ENCODE measurements around the gene COL8A1.
A peak's percentile ranks its signal among the peaks of the same experiment; 100 is the strongest.

The COL8A1 gene

DNA sequence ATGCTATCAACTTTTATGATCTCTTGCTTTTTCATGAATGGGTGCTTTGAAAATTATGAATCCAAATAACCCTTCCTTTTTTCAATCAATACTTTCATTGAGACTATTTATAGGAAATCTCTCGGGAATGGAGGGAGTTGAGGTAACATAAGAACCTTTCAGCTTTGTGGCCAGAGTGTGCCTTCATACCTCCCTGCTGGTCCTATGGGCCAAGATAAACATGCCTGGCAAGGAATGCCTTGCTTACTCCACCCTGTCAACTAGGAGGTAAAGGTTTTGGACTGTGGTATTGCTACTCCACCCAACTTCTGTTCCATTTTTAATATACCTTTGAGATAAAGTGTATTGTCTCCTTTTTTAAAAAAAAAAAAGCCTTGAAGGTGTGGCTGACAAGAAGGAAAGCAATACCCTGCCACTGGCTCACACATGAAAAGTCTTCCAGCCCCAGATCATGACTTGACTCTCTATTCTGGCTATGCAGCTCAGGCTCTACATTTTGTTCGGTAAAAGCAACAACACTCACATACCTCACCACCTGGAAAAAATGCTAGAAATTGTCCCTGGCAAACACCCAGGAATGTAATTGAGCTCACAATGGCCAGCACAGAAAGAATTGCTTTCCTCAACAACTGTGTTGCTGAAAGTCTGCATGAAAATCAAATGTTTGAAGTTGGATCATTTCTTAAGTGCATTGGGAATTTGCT, 35.8 kb downstream of the COL8A1 start:
- no peak for DNase-seq

DNA sequence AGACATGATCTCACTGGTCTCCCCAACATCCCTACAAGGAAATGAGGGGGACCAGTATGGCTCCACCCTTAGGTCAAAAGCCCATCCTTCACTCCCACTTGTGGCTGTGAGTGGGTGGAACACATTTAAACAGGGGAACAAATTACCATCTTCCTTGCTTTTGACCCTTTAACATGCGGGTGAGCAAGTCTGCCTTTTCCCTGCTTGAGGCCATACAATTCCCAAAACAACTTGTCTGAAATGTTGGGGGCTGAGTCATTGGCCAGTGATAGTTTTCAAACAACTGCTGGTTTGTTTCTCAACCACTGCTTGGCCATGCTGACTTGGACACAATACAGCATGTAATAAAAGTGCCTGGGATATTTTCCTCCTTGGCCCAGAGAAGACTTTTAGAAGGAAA, 39.6 kb downstream of the COL8A1 start:
- no peak for DNase-seq

GRCh38 chr3:99678896-99679295, 40.5 kb downstream of the COL8A1 start:
- DNase-seq = no peak

DNA sequence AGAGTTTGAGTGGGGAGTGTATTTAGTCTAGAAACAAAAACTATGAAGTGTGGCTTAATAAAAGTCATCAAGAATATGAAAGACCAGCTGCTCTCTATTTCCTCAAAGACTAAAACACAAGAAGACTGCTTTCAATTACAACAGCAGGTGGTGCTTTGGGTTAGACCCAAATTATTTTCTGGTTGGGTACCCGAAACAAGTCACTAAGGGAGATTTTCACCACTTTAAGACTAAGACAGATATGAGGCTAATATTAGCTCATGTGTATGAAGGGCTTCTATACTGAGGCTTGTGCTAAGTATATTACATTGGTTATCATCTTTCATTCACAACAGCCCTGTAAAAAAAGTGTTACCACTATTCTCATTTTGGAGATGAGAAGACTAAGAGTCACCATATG, 43.1 kb downstream of the COL8A1 start:
- no peak for DNase-seq

DNA sequence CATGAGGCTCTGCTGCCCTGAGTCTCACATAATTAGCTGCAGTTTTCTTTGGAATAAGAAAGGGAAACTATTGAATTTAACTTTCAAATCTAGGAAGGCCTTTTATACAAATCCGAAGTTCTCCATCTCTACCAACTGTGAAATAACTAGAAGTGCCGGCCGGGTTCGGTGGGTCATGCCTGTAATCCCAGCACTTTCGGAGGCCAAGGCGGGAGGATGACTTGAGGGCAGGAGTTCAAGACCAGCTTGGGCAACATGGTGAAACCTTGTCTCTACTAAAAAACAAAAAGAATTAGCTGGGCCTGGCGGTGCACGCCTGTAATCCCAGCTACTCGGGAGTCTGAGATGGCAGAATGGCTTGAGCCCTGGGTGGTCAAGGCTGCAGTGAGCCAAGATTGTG, 43.6 kb downstream of the COL8A1 start:
- DNase-seq = no peak

DNA sequence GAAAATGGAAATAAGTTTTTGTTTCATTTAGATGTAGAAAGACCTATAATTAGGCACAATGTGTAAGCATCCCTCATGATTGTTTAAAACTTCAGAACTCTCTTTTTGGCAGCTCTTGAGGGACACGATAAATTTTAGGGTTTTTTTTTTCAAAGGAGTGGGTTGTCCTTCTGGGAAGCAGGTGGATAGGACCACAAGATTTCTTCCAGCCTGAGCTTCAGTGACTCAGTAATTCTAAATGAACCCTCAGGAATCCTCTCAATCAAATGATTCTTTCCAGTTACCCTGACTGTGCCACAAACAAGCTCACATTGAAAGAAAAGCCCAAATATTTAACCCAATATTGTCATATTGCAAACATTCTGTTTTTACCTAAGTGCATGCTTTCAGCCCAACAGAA, 45.1 kb downstream of the COL8A1 start:
- DNase-seq = no peak

GRCh38 chr3:99683876-99684275, 45.5 kb downstream of the COL8A1 start:
- DNase-seq = no peak

- no peak for DNase-seq
Measured at GRCh38 chr3:99684644-99685043, 46.2 kb downstream of the COL8A1 start.

- no peak for DNase-seq
Measured at GRCh38 chr3:99686469-99686868, 48.1 kb downstream of the COL8A1 start.

- DNase-seq = peak; percentile 18 to 37
Measured at GRCh38 chr3:99686955-99687612, 48.7 kb downstream of the COL8A1 start.

DNA sequence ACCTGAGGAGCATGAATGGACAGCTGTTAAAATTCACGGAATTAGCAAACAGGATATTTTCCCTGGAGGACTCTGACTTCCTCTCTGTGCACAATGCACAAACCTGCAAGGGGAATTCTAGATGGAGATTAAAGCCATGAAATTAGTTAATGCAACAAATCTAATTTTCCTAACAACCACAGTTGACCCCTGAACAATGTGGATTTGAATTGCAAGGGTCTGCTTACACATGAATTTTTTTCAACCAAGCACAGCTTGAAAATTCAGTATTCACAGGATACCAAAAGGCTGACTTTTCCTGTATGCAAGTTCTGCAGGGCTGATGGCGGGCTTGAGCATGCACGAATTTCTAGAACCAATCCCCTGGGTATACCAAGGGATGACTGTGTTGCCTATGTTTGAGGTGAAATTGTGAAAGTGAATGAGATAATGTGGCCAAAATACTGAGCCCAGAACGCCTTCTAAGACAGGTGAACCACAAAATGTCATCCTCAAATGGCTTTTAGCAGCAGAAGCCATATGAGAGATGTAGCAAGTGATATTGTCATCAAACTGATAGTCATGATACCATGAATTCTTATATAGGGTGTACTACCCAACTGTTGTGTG, 52.5 kb downstream of the COL8A1 start:
- no peak for DNase-seq

GRCh38 chr3:99693636-99694035, 55.2 kb downstream of the COL8A1 start:
- no peak for DNase-seq

GRCh38 chr3:99696497-99696896, 58.1 kb downstream of the COL8A1 start:
- DNase-seq = no peak

DNA sequence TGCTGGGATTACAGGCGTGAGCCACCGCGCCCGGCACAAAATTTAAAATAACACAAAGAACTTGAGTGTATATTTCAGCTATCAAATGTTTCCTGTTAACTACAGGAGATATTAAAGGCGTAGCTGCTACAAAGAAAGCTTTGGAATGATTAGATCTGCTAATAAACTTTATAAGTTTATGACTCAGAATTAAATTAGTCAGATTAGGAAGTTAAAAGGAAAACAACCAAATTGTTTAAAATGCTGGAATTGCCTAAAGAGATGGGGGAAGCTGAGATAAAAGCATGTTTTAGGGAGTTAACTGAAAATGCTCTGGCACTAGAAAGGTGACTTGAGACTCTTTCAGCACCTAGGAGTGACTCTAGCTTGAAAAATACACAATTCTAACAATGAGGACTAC, 58.9 kb downstream of the COL8A1 start:
- DNase-seq = no peak

GRCh38 chr3:99698932-99699331, 60.5 kb downstream of the COL8A1 start:
- DNase-seq = no peak

DNA sequence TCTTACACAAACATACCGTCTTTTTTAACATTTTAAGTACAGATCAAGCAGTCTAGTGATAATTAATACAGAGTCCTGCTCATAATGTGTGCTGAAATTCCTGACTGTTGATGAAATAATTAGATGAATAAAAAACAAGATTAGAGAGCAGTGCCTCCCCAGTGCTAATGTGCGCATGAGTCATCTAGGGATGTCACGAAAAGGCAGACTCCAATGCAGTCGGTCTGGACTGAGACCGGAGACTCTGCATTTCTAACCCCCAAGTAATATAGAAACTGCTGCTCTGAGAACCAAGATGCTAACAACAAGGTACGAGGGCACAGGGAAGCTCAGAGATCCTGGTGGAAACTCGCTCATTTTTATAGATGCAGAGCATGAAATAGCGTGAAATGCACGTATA, 61.4 kb downstream of the COL8A1 start:
- DNase-seq = no peak

GRCh38 chr3:99700631-99701268, 62.4 kb downstream of the COL8A1 start:
- DNase-seq = no peak

DNA sequence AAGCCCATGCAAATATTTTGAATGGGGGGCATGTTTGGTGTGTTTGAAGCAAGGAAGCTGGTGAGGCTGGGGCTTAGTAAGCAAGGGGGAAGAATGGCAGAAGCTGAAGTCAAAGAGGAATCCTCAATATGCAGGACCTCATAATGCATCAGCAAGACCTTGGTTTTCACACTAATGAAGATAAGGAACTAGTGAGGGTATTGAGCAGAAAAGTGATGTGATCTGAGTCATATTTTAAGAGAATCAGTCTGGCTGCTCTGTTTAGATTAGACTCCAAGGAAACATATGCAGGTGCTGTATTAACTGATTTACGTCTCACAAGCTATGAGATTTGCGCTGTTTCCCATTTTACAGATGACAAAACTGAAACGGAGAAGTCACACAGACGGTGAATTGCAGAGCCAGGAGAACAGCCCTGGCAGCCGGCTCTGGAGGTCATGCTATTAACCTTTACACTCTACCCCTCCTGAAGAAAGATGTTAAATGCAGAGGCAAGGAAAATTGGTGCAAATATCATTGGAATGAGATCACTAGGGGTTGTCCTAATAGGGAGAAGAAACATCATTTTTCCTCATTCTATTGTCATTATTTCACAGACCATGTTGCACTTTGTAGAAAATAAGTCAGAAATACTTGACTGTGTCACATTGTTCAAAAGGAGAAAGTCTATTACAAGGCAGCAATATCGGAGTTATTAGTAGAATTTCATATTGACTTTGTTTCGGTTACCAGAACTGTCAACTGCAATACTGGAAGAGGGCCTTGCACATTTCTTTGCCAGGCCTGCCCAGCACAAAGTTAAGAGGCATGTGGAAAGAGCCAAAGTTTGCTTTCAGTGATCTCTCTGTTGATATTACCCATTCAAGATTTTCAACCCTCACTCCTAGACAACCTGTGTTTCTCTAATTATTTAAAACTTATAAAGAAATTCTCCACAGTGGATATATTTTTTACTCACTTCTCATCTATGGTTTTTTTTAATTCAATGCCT, 64.9 kb downstream of the COL8A1 start:
- no peak for DNase-seq

GRCh38 chr3:99704417-99704816, 66.0 kb downstream of the COL8A1 start:
- no peak for DNase-seq

DNA sequence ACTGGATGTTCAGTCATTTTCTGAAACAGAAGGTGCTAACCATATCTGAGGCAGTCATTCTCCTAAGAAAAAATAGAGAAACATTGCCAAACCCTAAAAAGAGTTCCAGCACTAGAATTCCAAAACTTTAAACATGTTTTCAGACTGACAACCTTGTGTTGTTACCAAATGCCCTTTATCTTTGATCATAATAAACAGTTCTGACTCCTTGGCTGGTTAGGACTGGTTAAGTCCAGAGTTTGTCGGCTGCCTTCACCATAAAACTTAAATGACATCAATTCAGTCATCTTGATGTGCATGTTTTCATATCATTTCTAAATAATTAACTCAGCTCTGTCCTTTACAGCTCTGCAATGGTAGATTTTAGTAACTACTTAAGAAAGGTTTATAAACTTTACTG, 68.0 kb downstream of the COL8A1 start:
- DNase-seq = no peak

DNA sequence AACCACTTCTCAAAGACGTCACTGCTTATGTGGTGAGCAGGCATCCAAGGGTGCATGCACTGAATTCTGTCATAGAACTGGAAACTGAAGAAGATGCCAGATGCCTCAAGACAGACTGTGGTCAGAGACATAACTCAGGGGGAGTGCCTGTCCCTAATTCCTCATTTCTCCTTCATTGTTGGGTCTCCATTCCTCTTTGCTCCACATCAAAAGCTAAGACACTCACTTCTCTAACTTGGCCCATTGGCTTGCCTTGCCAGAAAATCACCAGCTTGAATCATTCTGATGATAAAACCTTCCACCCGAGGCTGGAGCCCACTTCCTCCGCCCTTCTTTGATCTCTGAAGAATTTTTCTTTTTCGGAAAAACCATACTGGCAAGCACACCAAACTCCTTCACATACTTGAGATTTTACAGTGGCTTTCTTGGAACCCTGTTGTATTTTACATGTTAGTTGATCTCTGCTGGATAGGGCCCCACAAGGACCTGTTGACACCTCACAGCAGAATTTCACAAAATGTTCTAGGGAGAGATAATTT, 69.9 kb downstream of the COL8A1 start:
- no peak for DNase-seq

DNA sequence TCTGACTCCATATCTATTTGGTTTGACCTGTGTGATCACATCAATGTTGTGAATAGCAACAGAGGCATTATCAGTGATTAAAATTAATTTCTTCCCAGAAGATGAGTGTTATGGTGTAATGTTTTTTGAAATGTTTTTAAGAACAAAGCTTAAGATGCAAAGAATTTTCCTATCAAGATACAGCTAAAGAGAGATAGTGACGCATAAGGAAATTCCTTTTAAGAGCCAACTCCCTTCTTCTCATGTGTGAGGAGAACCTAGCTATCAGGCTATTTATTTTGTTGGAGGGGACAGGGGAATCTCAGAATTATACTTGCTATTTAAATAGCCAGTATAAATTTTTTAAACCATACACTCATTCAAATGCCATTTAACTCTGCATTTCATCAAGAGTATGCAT, 71.3 kb downstream of the COL8A1 start:
- no peak for DNase-seq

Measured in inflammatory macrophage (primary cell).